ENCODE data around the gene PGS1. TPM values are rescaled to one million over a fixed set of nuclear protein-coding genes. Genes with fewer than 3 reads are reported as not detected.

The PGS1 gene
- total RNA-seq, 4 donors from 2014 or later, result 24.1 to 53.0 (median 38.8) TPM

GRCh38 chr17:78468366-78468765, 89.9 kb downstream of the PGS1 start:
- ATAC-seq, result no peak
- 82 to 91% methylated on average over 8 to 10 of the region's 12 CpGs for WGBS, 2 donors (ENCODE audit: low coverage in 1 of 2)
- Histone ChIP-seq H3K4me1 (no peaks in the 10 kb centered on the region), H3K27me3 (peaks cover 8% of the 10 kb centered on the region), H3K9me3 (no peaks in the 10 kb centered on the region), H3K4me3 (no peak overlapping the region), H3K36me3 (no peaks in the 10 kb centered on the region), H3K27ac (no peak overlapping the region)
- no peak for TF ChIP-seq POLR2A (IDR thresholded peaks at IDR 0.05)
- TF ChIP-seq CTCF (IDR thresholded peaks at IDR 0.05), result no peak
- TF ChIP-seq POLR2AphosphoS5 (IDR thresholded peaks at IDR 0.05), result no peak
- no peak for TF ChIP-seq EP300 (IDR thresholded peaks at IDR 0.05)

- peaks cover 8% of the 10 kb centered on the region for H3K27me3 ChIP-seq
- H3K27ac ChIP-seq, result no peak overlapping the region
- TF ChIP-seq EP300 (IDR thresholded peaks at IDR 0.05), result no peak
- no peak for TF ChIP-seq POLR2A (IDR thresholded peaks at IDR 0.05)
- TF ChIP-seq POLR2AphosphoS5 (IDR thresholded peaks at IDR 0.05), result no peak
- no peak for TF ChIP-seq CTCF (IDR thresholded peaks at IDR 0.05)
- no peak overlapping the region for H3K4me3 ChIP-seq
- no peak for ATAC-seq
- 88 to 98% methylated on average over 6 of the region's 7 CpGs for WGBS, 2 donors (ENCODE audit: low coverage in 1 of 2)
- H3K4me1 ChIP-seq, result no peaks in the 10 kb centered on the region
- no peaks in the 10 kb centered on the region for H3K9me3 ChIP-seq
- no peaks in the 10 kb centered on the region for H3K36me3 ChIP-seq
Measured at GRCh38 chr17:78469443-78469842, 91.0 kb downstream of the PGS1 start.

GRCh38 chr17:78471635-78472034, 93.2 kb downstream of the PGS1 start:
- 97% methylated on average over 6 to 10 of the region's 12 CpGs for WGBS, 2 donors (ENCODE audit: low coverage in 1 of 2)
- no peaks in the 10 kb centered on the region for H3K4me1 ChIP-seq
- no peak overlapping the region for H3K27ac ChIP-seq
- peaks cover 8% of the 10 kb centered on the region for H3K27me3 ChIP-seq
- no peaks in the 10 kb centered on the region for H3K9me3 ChIP-seq
- H3K36me3 ChIP-seq, result no peaks in the 10 kb centered on the region
- TF ChIP-seq CTCF (IDR thresholded peaks at IDR 0.05), result no peak
- TF ChIP-seq POLR2A (IDR thresholded peaks at IDR 0.05), result no peak
- no peak for TF ChIP-seq POLR2AphosphoS5 (IDR thresholded peaks at IDR 0.05)
- TF ChIP-seq EP300 (IDR thresholded peaks at IDR 0.05), result no peak
- no peak for ATAC-seq
- no peak overlapping the region for H3K4me3 ChIP-seq

GRCh38 chr17:78472035-78472905, 93.8 kb downstream of the PGS1 start:
- 56 to 96% methylated on average over 7 to 16 of the region's 29 CpGs for WGBS, 2 donors (ENCODE audit: low coverage in 1 of 2)
- Histone ChIP-seq H3K36me3 (no peaks in the 10 kb centered on the region), H3K4me3 (no peak overlapping the region), H3K4me1 (no peaks in the 10 kb centered on the region), H3K27me3 (peaks cover 8% of the 10 kb centered on the region), H3K27ac (no peak overlapping the region), H3K9me3 (no peaks in the 10 kb centered on the region)
- no peak for ATAC-seq
- no peak for TF ChIP-seq EP300 (IDR thresholded peaks at IDR 0.05)

- H3K9me3 ChIP-seq, result no peaks in the 10 kb centered on the region
- H3K4me1 ChIP-seq, result no peaks in the 10 kb centered on the region
- no peak overlapping the region for H3K4me3 ChIP-seq
- H3K27ac ChIP-seq, result no peak overlapping the region
- peaks cover 8% of the 10 kb centered on the region for H3K27me3 ChIP-seq
- TF ChIP-seq POLR2AphosphoS5 (IDR thresholded peaks at IDR 0.05) (no peak), POLR2A (IDR thresholded peaks at IDR 0.05) (no peak), CTCF (IDR thresholded peaks at IDR 0.05) (no peak), EP300 (IDR thresholded peaks at IDR 0.05) (no peak)
- no peak for ATAC-seq
- WGBS, 2 donors (ENCODE audit: low coverage in 1 of 2), result 76 to 100% methylated on average over 3 to 6 of the region's 12 CpGs
- H3K36me3 ChIP-seq, result no peaks in the 10 kb centered on the region
Measured at GRCh38 chr17:78473951-78474613, 95.6 kb downstream of the PGS1 start.

Small RNA genes lying within 50 kb of the gene (small RNA-seq; reads per million reads assigned to genes)
- gene RF00415 (0 reads per million in 4 donors), gene RN7SL236P (0 to 0.13 (median 0) reads per million in 4 donors)

Other genes starting within 250 kb of the PGS1 start
- gene TMC6, start 249.9 kb upstream of the PGS1 start, total RNA-seq, result 10 to 100 TPM; 12.4 to 19.0 (median 15.5) TPM
- gene TMC8, start 247.9 kb upstream of the PGS1 start, total RNA-seq, result 10 to 100 TPM in 1 of 4 donors, 1 to 10 TPM in 3; 1.7 to 12.0 (median 3.0) TPM
- not detected for gene C17orf99, start 232.3 kb upstream of the PGS1 start, total RNA-seq
- 100 to 1,000 TPM in 1 of 4 donors, 10 to 100 TPM in 3; 49.9 to 151 (median 81.2) TPM for gene SYNGR2, start 210.1 kb upstream of the PGS1 start, total RNA-seq
- 10 to 100 TPM in 2 of 4 donors, 1 to 10 TPM in 2; 3.4 to 24.8 (median 12.1) TPM for gene TK1, start 191.6 kb upstream of the PGS1 start, total RNA-seq
- 10 to 100 TPM; 14.9 to 43.9 (median 31.6) TPM for gene AFMID, start 191.3 kb upstream of the PGS1 start, total RNA-seq
- gene BIRC5, start 164.4 kb upstream of the PGS1 start, total RNA-seq, result 1 to 10 TPM in 1 of 4 donors, under 1 TPM in 1, not detected in 2; 0.27 to 1.6 TPM
- gene TMEM235, start 147.0 kb upstream of the PGS1 start, total RNA-seq, result not detected
- gene SOCS3, start 18.6 kb upstream of the PGS1 start, total RNA-seq, result 100 to 1,000 TPM in 1 of 4 donors, 10 to 100 TPM in 3; 11.5 to 423 (median 38.2) TPM
- under 1 TPM in 1 of 4 donors, not detected in 3; 0.15 TPM for gene DNAH17, start 198.7 kb downstream of the PGS1 start, total RNA-seq